H1 (cell line): ENCODE data around the gene SMPD2. TPM values are rescaled to one million over a fixed set of nuclear protein-coding genes. Genes with fewer than 3 reads are reported as not detected.

Experiments used
- CTCF ChIA-PET: fragments of 300-600 bp; sonication (Branson Sonifier 250); formaldehyde crosslinking; loops from one replicate; lab custom pipeline; 2021; ENCODE audit not compliant: partially characterized antibody; lab: Charles Lee
- POLR2A ChIA-PET: fragments of 300-600 bp; sonication (Branson Sonifier 250); formaldehyde crosslinking; loops from one replicate; lab custom pipeline; 2021; ENCODE audit warnings: inconsistent platforms; ENCODE audit not compliant: partially characterized antibody; lab: Charles Lee
- DNase-seq, 2 experiments: peaks; one replicate each; pipeline versions ENCODE4 v3.0.0 to v3.0.0-alpha.2; 2010 to 2022; ENCODE audit warnings: low spot score in 2 of 2, low read depth in 1 of 2, mixed read lengths in 1 of 2
- FAIRE-seq: peaks from 2 replicates; lab custom pipeline; 2011; peaks lifted over from hg19 to GRCh38; lab: Jason Lieb, UNC
- H2AFZ ChIP-seq: 2 replicates; pipeline ENCODE4 v1.8.1; 2012; ENCODE audit warnings: low read length, inconsistent platforms
- H2AK5ac ChIP-seq: 2 replicates; pipeline ENCODE4 v1.6.1; 2013; ENCODE audit warnings: low read depth, low read length
- H2BK120ac ChIP-seq: replicated peaks from 2 replicates; pipeline ENCODE3; 2013; ENCODE audit warnings: low read depth, low read length, inconsistent platforms
- H2BK12ac ChIP-seq: 2 replicates; pipeline ENCODE4 v1.6.1; 2013; ENCODE audit warnings: low read depth, low read length
- H2BK15ac ChIP-seq: 2 replicates; pipeline ENCODE4 v1.6.1; 2013; ENCODE audit warnings: low read length
- H2BK20ac ChIP-seq: 2 replicates; pipeline ENCODE4 v1.6.1; 2013; ENCODE audit warnings: low read length
- H2BK5ac ChIP-seq: 2 replicates; pipeline ENCODE4 v1.6.1; 2013; ENCODE audit warnings: low read depth, low read length
- H3K14ac ChIP-seq: 2 replicates; pipeline ENCODE4 v1.6.1; 2013; ENCODE audit warnings: inconsistent platforms; ENCODE audit not compliant: insufficient read length
- H3K18ac ChIP-seq: 2 replicates; pipeline ENCODE4 v1.6.1; 2013; ENCODE audit warnings: low read length; ENCODE audit errors: extremely low read depth
- H3K23ac ChIP-seq: 2 replicates; pipeline ENCODE4 v1.6.1; 2013; ENCODE audit warnings: inconsistent platforms; ENCODE audit not compliant: insufficient read length
- H3K23me2 ChIP-seq: 2 replicates; pipeline ENCODE4 v1.6.1; 2013; ENCODE audit warnings: low read depth, low read length
- H3K27ac ChIP-seq: 2 replicates; pipeline ENCODE4 v1.6.1; 2011; ENCODE audit warnings: low read depth, low read length, inconsistent platforms
- H3K27me3 ChIP-seq, 4 experiments: replicated peaks in 1 of 4; 1 replicate in 1 of 4; 2 replicates in 3 of 4; pipeline versions ENCODE4 v1.6.1 to v1.8.1; 2011 to 2013; ENCODE audit warnings: low read length in 3 of 4, mild to moderate bottlenecking in 3 of 4, inconsistent platforms in 2 of 4, mixed read lengths in 2 of 4, moderate library complexity in 1 of 4; ENCODE audit not compliant: control insufficient read depth in 3 of 4, insufficient read depth in 3 of 4; ENCODE audit errors: extremely low read depth in 1 of 4
- H3K36me3 ChIP-seq, 4 experiments: 2 replicates each; pipeline versions ENCODE4 v1.6.1 to v1.8.1; 2011 to 2013; ENCODE audit warnings: mild to moderate bottlenecking in 4 of 4, low read length in 3 of 4, moderate library complexity in 2 of 4, control low read depth in 1 of 4, inconsistent platforms in 1 of 4; ENCODE audit not compliant: insufficient read depth in 4 of 4, control insufficient read depth in 2 of 4
- H3K4ac ChIP-seq: replicated peaks from 2 replicates; pipeline ENCODE3; 2013; ENCODE audit warnings: low read length, low read depth, mixed read lengths, inconsistent platforms; ENCODE audit not compliant: insufficient read length
- H3K4me1 ChIP-seq, 4 experiments: replicated peaks in 1 of 4; 1 replicate in 1 of 4; 2 replicates in 3 of 4; pipeline versions ENCODE4 v1.6.1 to v1.8.1; 2011 to 2013; ENCODE audit warnings: low read length in 3 of 4, inconsistent platforms in 2 of 4, mixed read lengths in 1 of 4; ENCODE audit not compliant: insufficient read depth in 4 of 4, control insufficient read depth in 3 of 4
- H3K4me2 ChIP-seq, 2 experiments: 2 replicates each; pipeline versions ENCODE4 v1.6.1 to v1.8.1; 2011 to 2013; ENCODE audit warnings: low read depth in 2 of 2, low read length in 2 of 2, control low read depth in 1 of 2, inconsistent platforms in 1 of 2, mild to moderate bottlenecking in 1 of 2; ENCODE audit not compliant: insufficient read depth in 1 of 2
- H3K4me3 ChIP-seq, 4 experiments: fragments of 200-600, 300-600 bp in 1 of 4; sonication (generic), shearing (Covaris generic), sonication (Bioruptor Twin) in 1 of 4; 2 replicates each; pipeline versions ENCODE4 v1.5.1 to v1.8.1; 2011 to 2016; ENCODE audit warnings: low read length in 4 of 4, low read depth in 3 of 4, control low read depth in 2 of 4, inconsistent platforms in 2 of 4, mild to moderate bottlenecking in 2 of 4, mixed read lengths in 1 of 4, moderate library complexity in 1 of 4; ENCODE audit not compliant: insufficient read depth in 2 of 4; ENCODE audit errors: extremely low read depth in 1 of 4
- H3K56ac ChIP-seq: replicated peaks from 2 replicates; pipeline ENCODE3; 2013; ENCODE audit warnings: low read depth, mild to moderate bottlenecking, mixed read lengths, low read length, inconsistent platforms; ENCODE audit not compliant: insufficient read length
- H3K79me1 ChIP-seq: 2 replicates; pipeline ENCODE4 v1.6.1; 2013; ENCODE audit warnings: low read depth, low read length, control low read depth
- H3K79me2 ChIP-seq, 2 experiments: 2 replicates each; pipeline versions ENCODE4 v1.6.1 to v1.8.1; 2012 to 2013; ENCODE audit warnings: low read length in 2 of 2, mild to moderate bottlenecking in 2 of 2, inconsistent platforms in 1 of 2; ENCODE audit not compliant: insufficient read depth in 2 of 2, control insufficient read depth in 1 of 2
- H3K9ac ChIP-seq, 4 experiments: replicated peaks in 1 of 4; 1 replicate in 1 of 4; 2 replicates in 3 of 4; pipeline versions ENCODE4 v1.6.1 to v1.8.1; 2011 to 2013; ENCODE audit warnings: low read depth in 3 of 4, low read length in 3 of 4, control low read depth in 2 of 4, mild to moderate bottlenecking in 2 of 4, moderate library complexity in 2 of 4, inconsistent platforms in 1 of 4; ENCODE audit errors: extremely low read depth in 1 of 4
- H3K9me3 ChIP-seq, 2 experiments: 2 replicates each; pipeline versions ENCODE4 v1.6.1 to v1.8.1; 2012 to 2013; ENCODE audit warnings: mild to moderate bottlenecking in 2 of 2, moderate library complexity in 2 of 2, control low read depth in 1 of 2, inconsistent platforms in 1 of 2, low read depth in 1 of 2, low read length in 1 of 2, mixed read lengths in 1 of 2; ENCODE audit not compliant: insufficient read depth in 2 of 2
- H4K20me1 ChIP-seq, 2 experiments: replicated peaks in 1 of 2; 2 replicates each; pipeline versions ENCODE3 to v1.8.1; 2011 to 2013; ENCODE audit warnings: inconsistent platforms in 2 of 2, low read length in 2 of 2, mild to moderate bottlenecking in 1 of 2; ENCODE audit not compliant: insufficient read depth in 2 of 2, control insufficient read depth in 1 of 2
- H4K5ac ChIP-seq: 2 replicates; pipeline ENCODE4 v1.6.1; 2013; ENCODE audit warnings: low read length, low read depth, mixed read lengths, inconsistent platforms; ENCODE audit not compliant: insufficient read length
- H4K8ac ChIP-seq: 2 replicates; pipeline ENCODE4 v1.8.0; 2013; ENCODE audit warnings: mild to moderate bottlenecking, moderate library complexity, low read length, inconsistent platforms; ENCODE audit not compliant: insufficient read depth; ENCODE audit errors: extremely low read depth
- H4K91ac ChIP-seq: replicated peaks from 2 replicates; pipeline ENCODE3; 2013; ENCODE audit warnings: low read length, mixed read lengths, inconsistent platforms; ENCODE audit not compliant: insufficient read length
- RXRA ChIP-seq: IDR thresholded peaks from 2 replicates; pipeline ENCODE4 v1.6.1; 2011; ENCODE audit warnings: low read depth, mild to moderate bottlenecking, low read length, moderate library complexity; ENCODE audit not compliant: insufficient read depth
- WGBS, 2 experiments: shearing (Covaris generic) in 1 of 2; methylation state at CpG; one replicate each; pipeline versions ENCODE4 v1.1.6 to v1.1.7; 2013 to 2015; ENCODE audit warnings: low lambda C conversion rate in 2 of 2, mixed read lengths in 2 of 2, inconsistent platforms in 1 of 2, low coverage in 1 of 2, missing lambda C conversion rate in 1 of 2; ENCODE audit not compliant: insufficient replicate concordance in 2 of 2, insufficient coverage in 1 of 2, insufficient read length in 1 of 2; ENCODE audit errors: extremely low coverage in 1 of 2, missing lambda C conversion rate in 1 of 2; 5-methylcytosine and 5-hydroxymethylcytosine counted together
- polyA plus RNA-seq, 7 experiments: library from polyadenylated mRNA; depleted of rRNA in 3 of 7; stranded (reverse) in 5 of 7; unstranded in 2 of 7; fragments of >200 nt in 5 of 7; fragments of 200-250 nt in 2 of 7; gene quantifications; 1 replicate in 5 of 7; 2 replicates in 1 of 7; 4 replicates in 1 of 7; pipeline versions ENCODE4 v1.2.1 to v1.2.3, GENCODE V29; 2011 to 2013; ENCODE audit warnings: missing spikeins in 2 of 7, mixed read lengths in 2 of 7
- total RNA-seq: library from RNA; stranded (reverse); fragmentation: NEBNext Ultra II Directional; extraction: Animal tissue kit (Norgen Biotek cat#: 25700); gene quantifications from 2 replicates; pipeline ENCODE4 v1.2.1, GENCODE V29; 2021

SMPD2 gene
- total and polyA plus RNA-seq, 2 of the 8 experiments (the other 6 are each of a cell fraction or from before 2014, with no cell fraction given) = 11.5 to 17.2 TPM

GRCh38 chr6:109436041-109436440, 4.5 kb upstream of the SMPD2 start:
- Histone ChIP-seq H3K9me3 (no peaks in the 10 kb centered on the region), H3K56ac (no peak overlapping the region), H3K27me3 (peaks cover 0 to 2% (median 0%) of the 10 kb centered on the region in 4 experiments; a peak in 1 of 7 replicates), H4K8ac (no peak overlapping the region), H3K4me1 (peaks cover 0 to 2% (median 0%) of the 10 kb centered on the region in 4 experiments; a peak in 2 of 7 replicates), H3K4me2 (no peak overlapping the region), H2BK120ac (no peak overlapping the region), H4K20me1 (no peaks in the 10 kb centered on the region), H3K36me3 (no peaks in the 10 kb centered on the region), H3K79me1 (no peaks in the 10 kb centered on the region), H3K18ac (no peak overlapping the region), H2AFZ (no peak overlapping the region), H3K4me3 (no peak overlapping the region), H2BK15ac (no peak overlapping the region), H2AK5ac (no peak overlapping the region), H3K23me2 (peaks cover 1% of the 10 kb centered on the region; the same call in 1 of the 2 replicates), H3K23ac (no peak overlapping the region), H3K4ac (no peak overlapping the region), H3K27ac (no peak overlapping the region), H2BK20ac (no peak overlapping the region), H3K14ac (no peak overlapping the region), H2BK12ac (no peak overlapping the region), H3K79me2 (no peaks in the 10 kb centered on the region), H3K9ac (no peak overlapping the region), H4K5ac (no peak overlapping the region), H4K91ac (no peak overlapping the region), H2BK5ac (no peak overlapping the region)
- POLR2A ChIA-PET = no interaction called here
- FAIRE-seq = no peak
- no peak for DNase-seq
- WGBS, 2 experiments = 89% methylated on average over 5 of the region's 5 CpGs; no CpG with 5 or more reads in 1 of the 2 experiments
- TF ChIP-seq RXRA = no peak
- CTCF ChIA-PET = interaction anchor here (0.6 to 1.9 kb wide), 5 partner anchors 11 to 268 kb away, joined by 3 to 5 read pairs (median 4); no protein-coding TSS in a partner anchor
